HG02938 (cell line): ENCODE results near the gene KIR2DL4.
"Not testable (repeated sequence)": the region's sequence is repeated elsewhere in the genome, so short reads cannot be mapped to it uniquely, and the experiment has no call there.

ENCODE experiments used
- ATAC-seq: cut with Tn5 transposase; IDR thresholded peaks from one replicate; pipeline ENCODE4 v1.9.1; 2021; ENCODE audit warnings: mild to moderate bottlenecking, moderate library complexity; ENCODE audit not compliant: unreplicated experiment

Gene KIR2DL4

GRCh38 chr19:54803410-54803809 lies at the start of gene KIR2DL4:
Gene KIR2DL4 (plus strand): TSS chr19:54803610. CDS start chr19:54803652, 42 bp downstream.
- ATAC-seq, result no peak

- ATAC-seq, result not testable (repeated sequence)
Measured at GRCh38 chr19:54756204-54757110, 47.0 kb upstream of the KIR2DL4 start.

- not testable (repeated sequence) for ATAC-seq
Measured at GRCh38 chr19:54758577-54758976, 44.8 kb upstream of the KIR2DL4 start.

GRCh38 chr19:54764219-54764618 lies 39.2 kb upstream of the KIR2DL4 start:
- ATAC-seq, result not testable (repeated sequence)

- not testable (repeated sequence) for ATAC-seq
Measured at GRCh38 chr19:54766464-54766863, 36.9 kb upstream of the KIR2DL4 start.

- ATAC-seq, result not testable (repeated sequence)
Measured at GRCh38 chr19:54769646-54770045, 33.8 kb upstream of the KIR2DL4 start, which contains the start of gene KIR2DL1. Gene KIR2DL1 (plus strand): TSS chr19:54769793. CDS start chr19:54769851, 58 bp downstream.

GRCh38 chr19:54770511-54770910 lies 32.9 kb upstream of the KIR2DL4 start:
- not testable (repeated sequence) for ATAC-seq

- not testable (repeated sequence) for ATAC-seq
Measured at GRCh38 chr19:54771018-54771960, 32.1 kb upstream of the KIR2DL4 start.

GRCh38 chr19:54772666-54773065 lies 30.7 kb upstream of the KIR2DL4 start:
- not testable (repeated sequence) for ATAC-seq

- not testable (repeated sequence) for ATAC-seq
Measured at GRCh38 chr19:54775095-54775815, 28.2 kb upstream of the KIR2DL4 start.

GRCh38 chr19:54775830-54776229 lies 27.6 kb upstream of the KIR2DL4 start:
- not testable (repeated sequence) for ATAC-seq

GRCh38 chr19:54777851-54778250 lies 25.6 kb upstream of the KIR2DL4 start:
- ATAC-seq, result not testable (repeated sequence)

GRCh38 chr19:54778896-54779295 lies 24.5 kb upstream of the KIR2DL4 start:
- not testable (repeated sequence) for ATAC-seq

- ATAC-seq, result not testable (repeated sequence)
Measured at GRCh38 chr19:54782916-54783315, 20.5 kb upstream of the KIR2DL4 start.

GRCh38 chr19:54786091-54786723 lies 17.2 kb upstream of the KIR2DL4 start:
- ATAC-seq, result not testable (repeated sequence)

GRCh38 chr19:54788154-54788553 lies 15.3 kb upstream of the KIR2DL4 start:
- ATAC-seq, result not testable (repeated sequence)

- no peak for ATAC-seq
Measured at GRCh38 chr19:54790711-54791110, 12.7 kb upstream of the KIR2DL4 start.

GRCh38 chr19:54791476-54791875 lies 11.9 kb upstream of the KIR2DL4 start:
- no peak for ATAC-seq

GRCh38 chr19:54792814-54793213 lies 10.6 kb upstream of the KIR2DL4 start:
- ATAC-seq, result no peak

- no peak for ATAC-seq
Measured at GRCh38 chr19:54795758-54796157, 7.7 kb upstream of the KIR2DL4 start.
